Fibroblast of mammary gland (primary cell): ENCODE measurements around the gene CD52.

Source experiments
- DNase-seq: peaks from one replicate; pipeline ENCODE4 v3.0.0-alpha.2; 2010; ENCODE audit warnings: low read depth
- H3K4me3 ChIP-seq: 2 replicates; pipeline ENCODE4 v1.5.1; 2011; ENCODE audit warnings: low read depth, mild to moderate bottlenecking, low read length, moderate library complexity; ENCODE audit not compliant: control insufficient read depth
- TF ChIP-seq, protein P1 (sequence below): conservative IDR thresholded peaks from 2 replicates; pipeline ENCODE4 v1.5.1; 2011; ENCODE audit warnings: low read depth, low read length, inconsistent platforms; ENCODE audit not compliant: control insufficient read depth, insufficient read depth

The CD52 gene

DNA sequence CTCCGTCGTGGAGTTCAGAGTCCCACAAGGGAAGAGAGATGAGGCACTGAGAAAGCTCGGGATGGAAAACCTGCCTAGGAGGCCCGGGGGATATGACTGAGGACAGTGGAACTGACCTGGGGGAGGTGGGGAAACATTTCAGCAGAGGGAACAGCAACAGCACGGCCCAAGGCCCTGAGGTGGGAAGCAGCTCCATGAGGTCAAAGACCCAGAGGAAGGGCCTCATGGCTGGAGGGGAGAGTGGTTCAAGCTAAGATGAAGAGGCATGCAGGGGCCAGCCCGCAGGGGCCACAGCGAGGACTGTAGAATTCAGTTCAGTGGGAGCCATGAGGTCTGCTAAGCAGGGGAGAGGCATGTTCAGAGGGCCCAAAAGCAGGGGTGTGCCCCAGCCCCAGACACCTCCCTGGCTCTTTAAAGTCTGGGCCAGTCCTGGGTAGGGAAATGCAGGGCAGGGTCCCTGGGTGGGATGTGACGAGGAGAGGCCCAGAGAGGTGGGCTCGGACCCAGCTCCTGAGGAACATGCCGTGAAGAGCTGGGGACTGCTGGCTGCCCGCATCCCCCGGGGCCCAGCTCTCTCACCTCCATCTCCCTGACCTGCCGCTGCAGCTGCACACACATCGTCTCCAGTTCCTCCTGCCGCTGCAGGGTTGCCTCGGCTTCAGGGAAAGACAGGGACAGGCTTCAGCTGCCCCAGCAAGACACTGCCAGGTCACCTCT lies 21.3 kb upstream of the CD52 start:
- no peak overlapping the region for H3K4me3 ChIP-seq
- DNase-seq = no peak
- TF ChIP-seq, protein P1, sequence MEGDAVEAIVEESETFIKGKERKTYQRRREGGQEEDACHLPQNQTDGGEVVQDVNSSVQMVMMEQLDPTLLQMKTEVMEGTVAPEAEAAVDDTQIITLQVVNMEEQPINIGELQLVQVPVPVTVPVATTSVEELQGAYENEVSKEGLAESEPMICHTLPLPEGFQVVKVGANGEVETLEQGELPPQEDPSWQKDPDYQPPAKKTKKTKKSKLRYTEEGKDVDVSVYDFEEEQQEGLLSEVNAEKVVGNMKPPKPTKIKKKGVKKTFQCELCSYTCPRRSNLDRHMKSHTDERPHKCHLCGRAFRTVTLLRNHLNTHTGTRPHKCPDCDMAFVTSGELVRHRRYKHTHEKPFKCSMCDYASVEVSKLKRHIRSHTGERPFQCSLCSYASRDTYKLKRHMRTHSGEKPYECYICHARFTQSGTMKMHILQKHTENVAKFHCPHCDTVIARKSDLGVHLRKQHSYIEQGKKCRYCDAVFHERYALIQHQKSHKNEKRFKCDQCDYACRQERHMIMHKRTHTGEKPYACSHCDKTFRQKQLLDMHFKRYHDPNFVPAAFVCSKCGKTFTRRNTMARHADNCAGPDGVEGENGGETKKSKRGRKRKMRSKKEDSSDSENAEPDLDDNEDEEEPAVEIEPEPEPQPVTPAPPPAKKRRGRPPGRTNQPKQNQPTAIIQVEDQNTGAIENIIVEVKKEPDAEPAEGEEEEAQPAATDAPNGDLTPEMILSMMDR = no peak

DNA sequence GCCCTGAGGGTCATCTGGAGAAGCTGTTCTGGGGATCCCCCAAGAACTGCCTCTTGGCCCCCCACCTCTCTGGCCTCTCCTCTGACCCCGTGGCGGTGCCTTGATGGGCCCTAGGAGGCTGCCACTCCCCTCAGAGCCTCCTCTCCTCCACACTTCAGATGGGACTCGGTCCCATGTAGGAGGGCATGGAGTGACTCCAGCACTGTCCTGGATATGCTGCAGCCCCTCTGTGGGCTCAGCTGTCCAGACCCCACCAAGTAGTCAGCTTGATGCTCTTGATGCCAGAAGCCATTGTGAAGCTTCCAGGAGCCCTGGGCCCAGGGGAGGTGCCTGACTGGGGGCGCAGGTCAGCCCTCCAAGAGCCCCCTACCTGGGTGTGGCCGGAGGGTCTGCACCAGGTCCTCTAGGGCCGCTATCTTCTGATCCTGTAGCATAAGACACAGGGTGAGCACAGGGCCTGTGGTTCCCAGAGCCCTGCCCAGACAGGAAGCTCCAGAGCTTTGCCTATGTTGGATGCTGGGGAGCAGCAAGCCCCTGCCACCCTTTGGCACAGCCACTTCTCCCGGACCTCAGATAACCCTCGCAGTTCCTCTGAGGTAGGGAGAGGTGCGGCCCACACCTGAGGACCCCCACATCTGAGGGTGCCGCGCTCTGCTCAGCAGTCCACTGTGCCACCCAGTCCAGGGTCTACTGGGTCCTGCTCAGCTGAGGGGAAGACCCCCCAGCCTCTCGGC lies 20.5 kb upstream of the CD52 start:
- no peak overlapping the region for H3K4me3 ChIP-seq
- TF ChIP-seq, protein P1 = no peak
- DNase-seq = no peak

DNA sequence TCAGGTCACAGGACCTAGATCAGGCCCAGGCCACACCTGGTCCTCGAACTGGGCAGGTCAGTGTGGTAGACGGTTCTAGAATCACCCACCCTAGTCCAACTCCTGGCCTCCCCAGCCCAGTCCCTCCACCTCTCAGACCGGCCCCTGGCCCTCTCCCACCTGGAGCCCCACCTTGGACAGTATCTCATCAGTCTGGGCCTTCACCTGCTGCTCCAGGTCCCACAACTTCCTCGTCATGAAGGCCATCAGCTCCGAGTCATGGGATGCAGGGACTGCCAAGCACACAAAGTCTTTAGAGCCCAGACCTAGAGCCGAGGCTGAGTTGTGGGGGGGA lies 20.0 kb upstream of the CD52 start:
- no peak for DNase-seq
- no peak overlapping the region for H3K4me3 ChIP-seq
- TF ChIP-seq, protein P1 = no peak

DNA sequence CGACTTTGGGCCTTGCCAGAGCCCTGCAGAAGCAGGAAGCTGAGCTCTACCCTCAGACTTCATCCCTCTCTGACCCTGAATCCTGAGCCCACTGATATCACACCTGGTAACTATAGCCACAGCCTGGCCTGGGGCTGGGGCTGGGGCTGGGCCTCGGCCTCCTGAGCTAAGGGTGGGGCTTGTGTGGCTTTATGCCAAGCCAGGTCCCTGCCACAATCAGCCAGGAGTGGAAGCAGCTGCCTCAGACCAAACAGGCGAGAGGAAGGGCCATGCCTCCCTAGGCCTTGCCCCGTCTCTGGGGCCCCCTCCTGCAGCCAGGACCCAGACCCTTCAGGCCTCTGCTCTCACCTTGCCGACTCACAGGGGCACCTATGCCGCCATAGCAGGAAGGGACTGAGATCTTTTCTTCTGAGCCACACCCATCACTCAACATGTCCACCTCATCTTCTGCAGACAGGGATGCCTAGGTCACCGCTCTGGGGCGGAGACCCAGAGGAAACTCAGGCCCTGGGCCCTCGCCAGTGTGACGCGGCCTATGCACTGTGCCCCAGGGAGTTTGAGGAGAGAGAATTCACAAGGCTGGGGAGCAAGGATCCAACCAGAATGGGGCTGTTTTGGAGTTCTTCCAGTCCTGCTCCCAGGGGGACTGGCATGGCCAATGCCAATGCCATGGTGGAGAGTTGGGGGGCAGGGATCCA lies 17.0 kb upstream of the CD52 start:
- H3K4me3 ChIP-seq = no peak overlapping the region
- TF ChIP-seq, protein P1 = no peak
- DNase-seq = no peak

DNA sequence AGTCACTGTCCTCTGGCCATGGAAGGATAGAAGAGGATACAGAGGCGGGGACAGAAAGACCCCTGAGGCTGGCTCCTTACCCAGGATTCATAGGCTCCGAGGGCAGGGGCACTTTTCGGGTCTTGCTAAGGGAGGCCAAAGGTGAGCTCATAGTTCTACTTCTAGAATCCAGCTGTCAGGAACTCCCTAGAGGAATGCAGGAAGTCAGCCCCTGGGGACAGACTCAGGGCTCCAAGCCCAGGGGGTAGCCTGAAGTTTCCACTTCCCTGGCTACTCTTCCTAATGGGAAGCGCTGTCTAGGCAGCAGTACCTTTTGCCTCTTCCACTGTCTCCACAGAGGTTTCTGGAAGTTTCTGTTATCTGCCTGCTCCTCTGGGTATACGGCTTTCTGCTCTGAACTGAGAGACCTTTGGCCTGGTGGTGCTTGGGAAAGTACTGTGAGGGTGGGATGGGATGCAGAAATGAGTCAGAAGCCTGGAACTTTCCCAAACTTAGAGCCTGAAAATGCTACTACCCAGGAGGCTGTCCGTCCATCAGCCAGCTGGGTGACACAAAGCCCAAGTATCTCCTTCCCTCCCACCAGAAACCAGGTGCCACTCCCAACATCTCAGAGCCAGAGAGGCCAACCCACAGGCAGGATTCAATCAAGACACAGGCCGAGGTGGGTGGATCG lies 14.9 kb upstream of the CD52 start:
- H3K4me3 ChIP-seq = no peak overlapping the region
- TF ChIP-seq, protein P1 = no peak

DNA sequence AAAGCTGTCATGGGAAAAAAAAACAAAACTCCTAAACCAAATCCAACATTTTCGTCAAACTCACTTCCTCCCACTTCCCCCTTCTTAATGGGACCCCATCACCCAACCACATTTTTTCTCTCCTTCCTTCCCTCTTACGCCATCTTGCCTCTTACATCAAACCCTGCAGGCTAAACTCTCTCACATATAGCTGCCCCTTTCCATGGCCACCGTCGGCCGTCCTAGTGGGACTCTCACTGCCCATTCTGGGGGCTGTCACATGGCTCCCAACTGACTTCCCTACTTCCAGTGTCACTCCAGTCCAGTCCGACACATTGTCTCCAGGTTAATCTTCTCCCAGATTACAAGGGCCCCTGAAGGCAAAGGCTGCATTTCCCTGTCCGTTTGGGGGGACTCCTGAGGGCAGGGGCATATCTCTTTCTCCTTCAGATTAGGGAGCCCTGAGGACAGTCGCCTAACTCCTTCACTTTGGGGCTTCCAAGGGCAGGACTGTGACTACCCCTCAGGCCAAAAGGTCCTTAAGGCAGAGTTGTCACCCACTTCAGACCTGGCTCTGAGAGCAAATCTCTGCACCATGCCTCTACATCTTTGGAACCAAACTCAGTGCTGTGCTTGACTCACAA lies 12.0 kb upstream of the CD52 start:
- TF ChIP-seq, protein P1 = no peak
- H3K4me3 ChIP-seq = peak overlapping the region; percentile 89
- no peak for DNase-seq

More for the DNA sequence above, 14.9 kb upstream of the CD52 start:
- DNase-seq = peak; percentile 96
